ENCODE data around the gene RPTOR.

The RPTOR gene

DNA sequence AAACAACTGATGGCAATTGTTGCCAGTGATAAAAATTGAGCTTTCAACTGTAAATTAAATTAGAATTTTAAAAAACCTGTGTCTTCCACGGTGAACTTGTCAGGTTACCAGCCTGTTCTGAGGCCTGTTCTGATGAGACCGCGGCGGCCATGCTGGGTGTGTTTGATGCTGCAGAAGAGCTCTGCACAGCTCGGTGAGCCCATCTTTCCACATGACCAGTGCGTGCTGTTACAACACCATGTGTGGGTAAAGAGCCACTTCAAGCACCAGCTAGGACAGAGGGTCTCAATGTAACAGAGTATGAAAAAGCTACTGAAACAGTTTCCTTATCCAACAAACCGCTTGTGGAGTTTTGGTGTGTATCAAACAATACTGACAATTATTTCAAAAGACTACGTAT is 48.5 kb downstream of the RPTOR start:
- no peak for DNase-seq

DNA sequence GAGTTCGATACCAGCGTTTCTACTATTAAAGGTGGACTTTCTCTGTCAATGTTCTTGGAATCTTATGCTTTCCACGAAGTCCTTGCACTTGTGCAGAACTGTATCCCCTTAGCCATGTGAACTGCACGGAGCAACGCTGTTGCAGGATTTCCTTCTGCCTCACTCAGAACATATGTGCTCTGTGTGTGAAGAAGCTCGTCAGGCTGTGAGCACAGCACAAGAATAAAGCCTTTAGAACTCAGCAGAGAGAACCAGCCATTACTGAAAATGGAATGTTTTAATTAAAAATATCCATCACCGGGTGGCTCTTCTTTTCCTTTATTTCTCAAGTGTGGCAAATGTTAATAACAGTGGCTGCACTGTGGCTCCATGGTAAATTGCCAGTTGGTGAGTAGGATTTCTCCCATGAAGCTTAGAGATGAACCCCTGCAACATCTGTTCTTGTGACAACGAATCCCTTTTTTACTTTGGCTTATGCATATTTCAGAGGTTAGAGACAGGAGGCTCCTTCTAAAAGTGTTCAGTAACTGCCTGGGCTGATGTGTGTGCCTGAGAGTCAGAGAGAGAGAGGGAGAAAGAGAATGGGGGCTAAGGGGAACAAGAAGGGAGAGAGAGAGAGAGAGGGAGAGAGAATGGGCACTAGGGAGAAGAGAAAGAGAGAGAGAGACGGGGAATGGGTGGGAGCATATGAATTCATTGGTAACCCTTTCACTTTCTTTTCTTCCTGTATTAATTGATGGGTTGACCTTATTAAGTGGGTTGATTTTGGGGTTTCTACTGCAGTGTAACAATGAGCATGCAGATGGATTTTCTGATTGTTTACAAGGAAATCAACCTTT is 50.0 kb downstream of the RPTOR start:
- peak in 1 of 14 donors; percentile 8 for DNase-seq

DNA sequence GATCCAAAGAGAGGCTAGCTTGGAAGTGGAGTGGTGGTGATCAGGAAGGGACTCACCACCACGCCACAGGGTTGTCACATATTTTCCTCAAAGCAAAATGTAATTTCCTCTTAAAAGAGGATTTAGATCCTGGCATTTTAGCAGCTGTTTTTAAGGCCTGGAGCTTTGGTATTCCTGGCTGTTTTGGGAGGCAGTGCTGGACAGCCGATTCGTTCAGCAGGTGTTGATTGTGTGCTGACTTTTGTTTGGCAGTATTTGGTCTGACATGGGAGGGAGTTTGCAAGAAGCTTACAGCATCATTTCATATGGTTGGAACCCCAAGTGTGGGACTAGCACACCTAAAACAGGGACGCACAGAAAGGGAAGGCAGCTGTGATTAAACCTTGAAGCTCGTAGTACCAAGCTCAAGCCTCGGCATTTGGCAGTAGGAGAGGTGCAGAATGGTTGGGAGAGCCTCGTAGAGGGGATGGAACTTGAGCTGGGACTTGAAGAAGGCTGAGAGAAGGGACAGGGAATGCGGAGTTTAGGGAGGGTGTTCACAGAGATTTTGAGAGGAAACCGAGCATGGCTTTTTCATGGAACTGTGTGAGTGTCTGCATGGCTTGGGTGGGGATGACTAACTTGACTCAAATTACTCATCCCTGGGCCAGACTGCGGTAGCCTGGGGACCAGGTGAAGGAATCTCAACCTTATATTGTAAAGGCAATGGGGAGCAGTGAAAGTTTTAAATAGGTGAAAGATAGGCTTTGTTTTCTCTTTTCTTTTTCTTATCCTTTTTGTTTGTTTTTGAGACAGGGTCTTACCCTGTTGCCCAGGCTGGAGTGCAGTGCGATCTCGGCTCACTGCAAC is 52.3 kb downstream of the RPTOR start:
- no peak for DNase-seq

DNA sequence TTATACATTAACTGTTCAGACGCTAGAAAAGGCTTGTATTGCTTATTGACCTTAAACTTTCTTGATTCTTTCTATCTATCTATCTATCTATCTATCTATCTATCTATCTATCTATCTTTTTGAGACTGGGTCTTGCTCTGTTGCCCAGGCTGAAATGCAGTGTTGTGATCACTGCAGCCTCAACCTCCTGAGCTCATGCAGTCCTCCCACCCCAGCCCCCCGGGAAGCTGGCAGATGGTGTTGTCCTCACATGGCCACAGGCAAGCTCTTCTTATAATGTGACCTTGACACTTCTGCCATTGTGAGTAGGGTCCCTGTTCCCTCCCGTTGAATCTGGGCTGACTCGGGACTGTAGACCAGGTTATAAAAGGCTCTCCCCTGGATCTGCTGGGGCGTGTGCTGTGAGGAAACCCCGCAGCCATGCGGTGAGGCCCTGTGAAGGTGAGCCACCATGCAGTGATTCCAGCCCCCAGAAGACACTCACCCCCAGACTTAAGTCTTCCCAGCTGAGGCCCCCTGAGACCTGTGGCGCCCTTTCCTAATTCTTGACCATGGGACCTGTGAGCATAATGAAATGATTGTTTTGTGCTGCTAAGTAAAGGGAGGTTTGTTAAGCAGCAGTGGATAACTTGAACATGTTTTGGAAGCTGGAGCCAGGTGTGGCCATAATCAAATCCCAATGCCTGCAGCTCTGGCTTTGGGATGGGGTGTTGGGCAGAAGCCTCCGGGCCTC is 54.3 kb downstream of the RPTOR start:
- no peak for DNase-seq

DNA sequence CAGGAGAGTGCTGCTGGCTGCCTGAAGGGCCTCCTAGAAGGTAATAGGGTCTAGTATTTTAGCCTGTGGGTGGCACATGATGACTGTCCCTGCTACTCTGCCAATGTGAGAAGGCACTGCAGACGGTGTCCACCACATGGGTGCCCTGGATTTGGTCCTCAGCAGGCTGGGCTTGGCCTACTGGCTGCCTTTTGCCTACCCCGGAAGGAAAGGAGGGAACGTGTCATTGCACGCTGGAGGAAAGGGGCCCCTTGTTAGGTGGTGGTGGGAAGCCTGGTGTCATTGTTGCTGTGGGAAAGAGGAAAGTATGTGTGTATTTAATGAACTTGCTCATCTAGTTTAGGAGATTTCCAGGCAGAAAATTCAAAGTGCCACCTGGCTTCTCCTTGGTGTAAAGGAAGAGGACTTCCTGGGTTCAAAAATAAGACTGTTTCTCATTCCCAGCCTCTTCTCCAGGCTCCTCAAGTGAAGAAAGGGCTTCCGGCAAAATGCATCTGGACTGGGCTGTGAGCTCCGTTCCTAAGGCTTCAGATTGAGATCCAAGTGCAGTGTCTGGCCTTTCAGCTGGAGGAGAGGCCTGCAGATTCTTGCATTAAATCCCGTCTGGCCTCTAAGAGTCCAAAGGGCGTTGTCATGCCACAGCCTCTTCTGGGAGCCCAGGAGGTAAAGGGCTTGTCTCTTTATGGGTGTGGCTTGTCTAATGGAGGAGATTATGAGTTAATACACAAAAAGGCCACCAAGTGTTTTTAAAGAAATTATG is 55.1 kb downstream of the RPTOR start:
- no peak for DNase-seq

DNA sequence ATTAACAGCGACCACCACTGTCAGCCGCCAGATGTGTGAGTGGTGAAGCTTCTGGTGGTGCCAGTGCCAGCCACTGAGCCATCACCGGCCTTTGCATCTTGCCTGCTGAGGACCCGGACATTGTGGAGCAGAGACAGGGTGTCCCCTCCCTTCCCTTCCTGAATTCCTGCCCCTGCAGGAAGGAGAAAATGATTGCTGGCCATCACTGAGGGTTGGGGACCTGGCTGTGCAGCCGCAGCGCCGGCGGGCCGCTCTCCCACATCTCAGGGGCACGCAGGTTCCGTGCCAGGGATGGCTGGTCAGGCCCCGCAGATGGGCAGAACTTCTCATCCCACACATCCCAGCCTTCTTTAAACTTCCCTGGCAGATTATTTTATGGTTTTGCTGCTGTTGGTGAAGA is 56.5 kb downstream of the RPTOR start:
- no peak for DNase-seq

DNA sequence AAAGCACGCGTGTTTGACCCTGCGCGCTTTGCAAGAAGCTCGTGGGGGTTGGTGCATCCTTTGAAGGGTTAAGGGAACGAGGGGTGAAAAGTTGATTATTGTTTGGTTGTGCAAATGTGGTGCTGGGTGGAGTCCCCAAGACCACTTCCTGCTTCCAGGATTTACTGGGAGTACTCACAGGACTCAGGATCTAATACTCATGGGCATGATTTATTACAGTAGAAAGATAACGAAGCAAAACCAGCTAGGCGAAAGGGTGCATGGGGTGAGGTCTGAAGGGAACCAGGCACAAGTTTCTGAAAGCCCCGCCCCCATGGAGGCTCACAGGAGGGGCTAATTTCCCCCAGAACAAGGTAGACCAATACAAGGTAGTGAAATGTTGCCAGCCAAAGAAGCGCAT is 58.8 kb downstream of the RPTOR start:
- DNase-seq: no peak

DNA sequence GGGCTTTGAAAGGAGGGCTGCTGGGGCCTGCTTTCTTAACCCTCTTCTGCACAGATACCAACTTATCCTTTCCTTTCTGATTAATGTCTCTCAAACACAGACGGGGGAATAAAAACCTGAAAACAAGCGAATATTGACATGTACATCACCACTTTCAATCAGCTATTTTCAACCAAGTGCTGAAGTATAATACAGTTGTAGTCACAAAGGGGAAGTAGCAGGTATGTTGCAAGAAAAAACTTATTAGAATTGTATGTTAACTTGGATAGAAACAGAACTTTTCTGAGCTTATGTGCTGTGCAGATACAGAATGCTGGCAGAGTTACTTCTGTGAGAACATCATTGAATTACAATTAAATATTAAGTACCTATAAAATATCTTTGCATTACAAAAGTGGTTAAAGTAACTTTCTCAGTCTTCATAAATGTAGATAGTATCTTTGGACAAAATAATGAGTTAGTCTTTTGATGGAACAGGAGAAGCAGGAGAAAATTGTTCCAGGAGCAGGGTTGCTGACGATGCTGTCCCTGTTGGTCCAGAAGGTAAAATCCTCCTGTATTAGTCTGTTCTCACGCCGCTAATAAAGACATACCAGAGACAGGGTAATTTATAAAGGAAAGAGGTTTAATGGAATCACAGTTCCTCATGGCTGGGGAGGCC is 59.5 kb downstream of the RPTOR start:
- DNase-seq: no peak

DNA sequence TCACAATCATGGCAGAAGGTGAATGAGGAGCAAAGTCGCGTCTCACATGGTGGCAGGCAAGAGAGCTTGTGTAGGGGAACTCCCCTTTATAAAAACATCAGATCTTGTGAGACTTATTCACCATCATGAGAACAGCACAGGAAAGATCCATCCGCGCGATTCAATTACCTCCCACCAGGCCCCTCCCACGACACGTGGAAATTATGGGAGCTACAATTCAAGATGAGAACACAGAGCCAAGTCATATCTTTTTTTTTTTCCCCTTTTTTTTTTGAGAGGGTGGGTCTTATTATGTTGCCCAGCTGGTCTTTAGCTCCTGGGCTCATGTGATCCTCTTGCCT is 60.0 kb downstream of the RPTOR start:
- no peak for DNase-seq

DNA sequence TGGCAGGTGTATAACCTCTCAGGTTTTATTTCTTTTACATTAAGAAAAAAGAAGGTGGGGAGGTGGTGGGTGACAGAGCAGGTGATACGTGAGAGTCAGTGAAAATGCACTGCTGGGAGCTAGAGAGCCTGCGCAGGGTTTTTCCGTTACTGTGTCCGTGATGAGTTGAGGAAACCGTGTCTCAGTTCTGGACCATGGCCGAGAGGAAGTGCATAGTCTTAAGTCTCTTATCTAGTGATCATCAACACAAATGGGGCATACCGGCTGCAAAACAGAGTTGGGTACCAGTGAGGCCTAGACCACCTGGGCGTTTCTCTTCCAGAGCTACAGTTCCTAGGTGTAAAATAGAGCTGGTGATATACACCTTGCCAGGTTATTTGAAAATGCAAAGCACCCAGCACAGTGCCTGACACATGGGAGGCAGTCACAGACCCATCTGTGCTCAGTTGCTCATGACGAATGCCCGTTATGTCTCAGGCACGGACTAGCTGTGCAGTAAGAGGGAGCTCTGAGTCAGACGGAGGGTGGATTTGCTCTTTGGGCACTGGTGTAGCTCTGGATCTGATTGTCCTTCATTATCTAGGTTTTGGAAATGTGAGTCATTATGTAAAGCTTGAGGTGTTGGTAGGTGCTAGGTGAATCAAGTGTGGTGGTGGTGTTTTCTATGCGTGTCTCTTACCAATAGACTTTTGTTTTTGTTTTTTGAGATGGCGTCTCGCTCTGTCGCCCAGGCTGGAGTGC is 60.9 kb downstream of the RPTOR start:
- DNase-seq: no peak

DNA sequence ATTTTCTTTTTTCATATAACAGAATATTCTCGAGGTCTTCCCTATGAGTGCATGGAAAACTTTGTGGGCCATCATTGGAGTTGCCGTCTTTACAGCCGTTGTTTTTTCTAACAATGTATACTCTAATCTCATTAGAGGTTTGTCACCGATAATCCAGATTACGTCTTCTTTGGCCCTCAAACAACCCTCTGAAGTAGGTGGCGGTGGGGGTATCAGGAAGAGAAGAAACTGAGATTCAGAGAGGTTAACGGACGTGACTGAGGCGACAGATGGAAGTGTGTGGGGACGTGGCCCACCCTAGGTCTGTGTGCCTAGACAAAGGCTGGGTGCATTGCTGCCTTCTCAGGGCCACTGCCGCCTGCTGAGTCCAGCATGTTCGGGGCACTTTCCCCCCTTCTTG is 63.7 kb downstream of the RPTOR start:
- no peak for DNase-seq

DNA sequence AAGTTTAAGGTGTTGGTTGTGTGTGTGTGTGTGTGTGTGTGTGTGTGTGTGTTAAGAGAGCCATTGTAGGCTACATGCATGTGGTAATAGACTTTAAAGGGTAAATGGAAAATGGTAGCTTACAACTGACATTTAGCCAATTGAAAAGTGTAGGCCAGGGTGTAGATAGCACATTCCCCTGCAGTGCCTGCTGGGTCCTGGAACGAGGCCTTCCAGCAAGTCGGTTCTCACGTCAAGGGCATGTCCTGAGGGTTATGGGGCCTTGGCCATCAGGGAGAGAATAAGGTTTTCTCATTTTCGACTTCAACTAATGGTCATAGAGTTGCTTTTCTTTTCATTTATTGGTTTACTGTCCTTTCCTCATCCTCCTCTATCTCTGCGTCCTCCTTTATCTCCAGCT is 65.1 kb downstream of the RPTOR start:
- no peak for DNase-seq

DNA sequence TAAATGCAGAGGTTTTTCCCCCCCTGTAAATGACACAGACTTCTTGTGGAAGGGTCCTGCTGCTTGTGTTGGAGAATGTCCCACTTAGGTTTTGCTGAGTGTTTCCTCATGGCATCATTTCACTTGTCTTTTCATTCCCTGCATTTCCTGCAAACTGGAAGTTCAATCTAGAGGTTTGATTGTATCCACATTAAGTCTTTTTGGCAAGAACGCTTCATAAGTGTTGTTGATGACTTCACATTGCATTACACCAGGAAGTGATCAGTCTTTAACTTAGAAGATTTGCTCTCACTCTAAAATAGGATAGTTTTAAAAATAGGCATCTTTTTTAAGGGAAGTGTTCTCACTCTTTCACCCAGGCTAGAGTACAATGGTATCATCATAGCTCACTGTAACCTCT is 67.2 kb downstream of the RPTOR start:
- no peak for DNase-seq

DNA sequence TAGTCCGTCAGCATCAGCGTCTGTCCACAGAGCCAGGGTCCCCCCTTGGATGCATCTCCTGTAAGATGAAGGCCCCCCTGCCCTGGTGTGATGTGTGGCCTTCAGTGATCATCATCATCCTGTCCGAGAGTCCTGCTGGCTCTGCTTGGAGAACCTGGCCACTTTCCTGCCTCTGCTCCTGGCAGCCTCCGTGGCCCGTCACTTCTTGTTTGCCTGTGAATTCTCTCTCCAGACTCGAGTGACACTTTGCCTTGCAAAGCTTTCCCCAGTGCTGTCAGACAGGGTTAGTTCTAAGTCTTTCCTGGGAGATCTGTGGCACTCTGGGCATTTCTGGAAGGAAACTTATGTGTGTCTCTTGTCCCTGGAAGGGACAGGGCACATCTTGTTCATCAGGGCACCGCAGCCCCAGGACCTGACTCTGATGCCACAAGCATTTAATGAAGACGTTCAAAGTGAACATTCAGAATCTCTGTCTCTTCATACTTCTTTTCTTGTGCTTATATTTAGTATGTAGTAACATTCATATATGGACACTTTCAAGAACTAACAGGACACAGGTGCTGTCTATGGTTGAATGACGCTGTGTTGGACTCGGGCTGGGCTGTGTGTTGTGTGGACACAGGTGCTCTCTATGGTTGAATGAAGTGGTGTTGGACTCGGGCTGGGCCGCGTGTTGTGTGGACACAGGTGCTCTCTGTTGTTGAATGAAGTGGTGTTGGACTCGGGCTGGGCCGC is 68.5 kb downstream of the RPTOR start:
- no peak for DNase-seq

DNA sequence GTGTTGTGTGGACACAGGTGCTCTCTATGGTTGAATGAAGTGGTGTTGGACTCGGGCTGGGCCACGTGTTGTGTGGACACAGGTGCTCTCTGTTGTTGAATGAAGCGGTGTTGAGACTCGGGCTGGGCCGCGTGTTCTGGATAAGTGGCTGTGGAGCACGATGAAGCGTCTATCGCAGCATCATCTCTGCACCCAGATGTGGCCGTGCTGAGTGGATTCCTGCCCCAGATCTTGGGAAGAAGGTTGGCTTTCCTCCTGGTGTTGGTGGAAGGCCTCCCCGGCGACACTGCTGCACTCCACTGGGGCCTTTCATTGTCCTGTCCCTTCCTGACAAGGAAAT is 69.1 kb downstream of the RPTOR start:
- no peak for DNase-seq

DNA sequence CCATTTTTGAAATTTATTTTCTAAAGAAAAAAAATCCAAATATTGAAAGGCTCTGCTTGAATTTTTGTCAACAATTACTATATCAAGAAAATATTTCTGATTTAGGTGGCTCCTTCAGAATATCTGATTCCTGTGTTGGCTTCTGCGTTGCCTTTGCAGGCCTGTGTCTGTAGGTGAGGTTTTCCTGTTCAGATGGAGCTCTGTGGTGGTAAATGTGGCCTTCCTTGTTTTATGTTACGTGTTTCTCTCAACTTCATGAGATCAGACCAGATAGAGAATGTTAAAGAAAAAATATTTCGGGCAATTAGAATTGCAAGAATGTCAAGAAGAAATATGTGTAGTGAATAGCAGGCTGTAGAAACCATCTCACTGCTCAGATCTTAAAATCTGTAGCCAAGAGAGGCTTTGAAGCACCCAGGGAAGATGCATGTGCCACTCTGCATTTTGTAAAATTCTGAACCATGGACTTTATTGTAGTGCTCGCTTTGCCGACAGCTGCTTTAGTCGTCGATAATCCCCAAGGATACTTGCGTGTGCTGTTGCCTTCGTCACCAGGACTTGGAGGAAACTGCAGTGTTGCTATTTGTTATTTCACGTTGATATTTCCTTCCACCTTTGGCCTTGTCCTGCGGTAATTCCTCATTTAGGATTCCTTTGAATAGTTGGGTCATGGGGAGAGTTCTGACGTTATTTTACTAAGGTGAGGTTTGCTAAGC is 69.9 kb downstream of the RPTOR start:
- DNase-seq: no peak

DNA sequence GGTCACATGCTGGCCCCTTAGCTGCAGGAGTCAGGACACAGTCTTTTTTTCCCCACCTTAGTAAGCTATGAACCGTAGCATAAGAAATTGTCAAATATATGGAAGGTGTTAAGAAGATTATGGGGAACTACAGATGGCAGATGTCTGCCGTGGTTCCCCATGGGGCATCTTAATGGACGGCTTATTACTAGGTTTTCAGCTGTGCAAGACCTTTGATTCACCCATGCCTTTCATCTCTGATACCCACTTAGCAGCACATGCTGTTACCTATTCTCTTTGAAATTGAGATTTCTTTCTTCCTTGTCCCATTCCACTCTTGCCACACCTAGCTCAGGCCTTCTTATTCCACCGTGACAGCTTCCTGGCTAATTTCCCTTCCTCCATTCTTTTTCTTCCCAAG is 70.7 kb downstream of the RPTOR start:
- no peak for DNase-seq

DNA sequence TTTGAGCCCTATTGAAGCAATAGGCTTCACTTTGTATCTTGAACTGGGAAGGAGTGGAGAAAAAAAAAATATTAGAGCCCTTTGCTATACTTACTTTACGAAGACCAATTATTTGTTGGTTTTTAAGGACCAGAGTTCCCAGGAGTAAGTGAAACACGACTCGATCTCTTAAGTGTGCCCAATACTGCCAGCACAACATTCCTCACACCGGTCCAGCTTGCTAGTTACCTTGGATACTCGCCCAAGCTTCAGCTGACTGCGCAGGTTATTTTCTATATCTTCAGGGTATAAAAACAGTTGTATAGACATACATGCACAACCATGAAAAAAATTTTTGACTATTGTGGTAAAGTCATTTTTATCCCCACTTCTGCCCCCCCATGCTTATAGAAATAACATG is 72.1 kb downstream of the RPTOR start:
- DNase-seq: no peak

DNA sequence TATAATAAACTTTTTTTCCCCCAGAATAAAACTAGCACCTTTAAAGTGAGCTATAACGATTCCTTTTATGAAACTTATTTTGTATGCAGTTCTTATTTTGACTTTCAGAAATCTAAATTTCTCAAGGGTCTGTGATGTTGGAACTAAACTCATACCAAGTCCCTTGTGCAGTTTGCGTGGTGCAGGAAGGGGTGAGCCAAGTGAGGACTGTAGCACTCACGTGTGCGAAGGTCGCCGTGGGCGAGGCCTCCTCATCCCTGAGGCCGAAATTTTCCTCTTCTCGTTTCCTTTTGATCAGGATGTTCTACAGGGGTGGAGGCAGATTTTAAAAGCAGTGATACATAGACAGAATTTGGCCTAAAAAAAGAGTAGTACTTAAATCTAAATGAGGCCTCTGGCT is 73.7 kb downstream of the RPTOR start:
- DNase-seq: no peak

All from C1 segment of cervical spinal cord (tissue), 14 donors.